GM12874 (cell line): ENCODE measurements around the gene ZNF148.

Source experiments
- TF ChIP-seq, protein P1 (sequence below): IDR thresholded peaks from 2 replicates; pipeline ENCODE4 v1.5.1; 2011; ENCODE audit warnings: low read depth, mild to moderate bottlenecking, control low read depth, low read length, moderate library complexity; ENCODE audit not compliant: insufficient read depth

Gene ZNF148

DNA sequence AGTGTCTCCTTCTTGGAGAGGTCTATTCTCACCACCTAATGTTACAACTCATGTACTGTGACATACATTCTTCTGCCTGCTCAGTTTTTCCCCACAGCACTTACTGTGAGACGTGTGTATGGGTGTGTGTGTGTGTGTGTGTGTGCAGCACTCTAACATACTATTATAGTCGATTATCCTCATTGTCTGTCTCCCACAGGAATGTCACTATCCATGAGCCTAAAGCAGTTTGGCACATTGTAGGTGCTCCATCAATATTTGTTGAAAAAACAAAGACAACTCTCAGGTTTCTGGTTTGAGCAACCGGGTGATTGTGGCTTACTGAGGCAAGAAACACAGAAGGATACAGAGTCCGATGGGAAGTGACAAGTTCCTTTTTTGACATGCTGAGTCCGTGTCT lies 8.6 kb upstream of the ZNF148 start:
- TF ChIP-seq, protein P1, sequence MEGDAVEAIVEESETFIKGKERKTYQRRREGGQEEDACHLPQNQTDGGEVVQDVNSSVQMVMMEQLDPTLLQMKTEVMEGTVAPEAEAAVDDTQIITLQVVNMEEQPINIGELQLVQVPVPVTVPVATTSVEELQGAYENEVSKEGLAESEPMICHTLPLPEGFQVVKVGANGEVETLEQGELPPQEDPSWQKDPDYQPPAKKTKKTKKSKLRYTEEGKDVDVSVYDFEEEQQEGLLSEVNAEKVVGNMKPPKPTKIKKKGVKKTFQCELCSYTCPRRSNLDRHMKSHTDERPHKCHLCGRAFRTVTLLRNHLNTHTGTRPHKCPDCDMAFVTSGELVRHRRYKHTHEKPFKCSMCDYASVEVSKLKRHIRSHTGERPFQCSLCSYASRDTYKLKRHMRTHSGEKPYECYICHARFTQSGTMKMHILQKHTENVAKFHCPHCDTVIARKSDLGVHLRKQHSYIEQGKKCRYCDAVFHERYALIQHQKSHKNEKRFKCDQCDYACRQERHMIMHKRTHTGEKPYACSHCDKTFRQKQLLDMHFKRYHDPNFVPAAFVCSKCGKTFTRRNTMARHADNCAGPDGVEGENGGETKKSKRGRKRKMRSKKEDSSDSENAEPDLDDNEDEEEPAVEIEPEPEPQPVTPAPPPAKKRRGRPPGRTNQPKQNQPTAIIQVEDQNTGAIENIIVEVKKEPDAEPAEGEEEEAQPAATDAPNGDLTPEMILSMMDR, result no peak

DNA sequence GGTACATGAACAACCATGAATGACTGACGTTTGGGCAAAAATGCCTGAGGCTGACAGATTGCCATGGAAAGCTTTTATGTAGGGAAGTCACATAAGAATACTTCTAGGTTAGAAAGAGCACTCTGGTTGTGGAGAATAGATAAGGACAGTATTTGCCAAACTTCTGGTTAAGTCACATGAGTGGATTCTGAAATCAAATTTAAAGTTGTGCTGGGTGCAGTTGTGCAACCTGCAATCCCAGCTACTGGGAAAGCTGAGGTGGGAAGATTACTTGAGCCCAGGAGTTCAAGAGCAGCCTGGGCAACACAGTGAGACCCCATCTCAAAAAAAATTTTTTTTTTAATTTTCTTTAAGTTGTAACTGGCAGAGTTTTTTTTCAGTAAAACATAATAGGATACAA lies 7.2 kb upstream of the ZNF148 start:
- TF ChIP-seq, protein P1, result no peak

DNA sequence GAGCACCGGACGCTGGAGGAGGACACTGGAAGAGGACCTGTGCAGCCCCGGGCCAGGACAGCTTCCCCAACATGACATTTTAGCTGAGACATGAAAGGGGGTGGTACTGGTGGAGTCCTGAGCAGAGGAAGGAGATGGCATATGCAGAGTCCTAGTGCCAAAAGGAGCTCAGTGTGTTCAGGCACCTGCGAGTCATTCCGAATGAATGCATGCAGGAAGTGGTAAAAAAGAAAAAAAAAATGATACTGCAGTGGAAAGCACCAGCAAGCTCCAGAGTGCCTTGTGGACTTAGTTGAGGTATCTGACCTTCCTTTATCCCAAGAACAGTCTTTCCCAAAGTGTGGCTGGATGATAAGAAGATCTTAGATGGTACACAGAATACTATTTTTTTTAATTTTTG lies 6.6 kb upstream of the ZNF148 start:
- TF ChIP-seq, protein P1, result no peak

DNA sequence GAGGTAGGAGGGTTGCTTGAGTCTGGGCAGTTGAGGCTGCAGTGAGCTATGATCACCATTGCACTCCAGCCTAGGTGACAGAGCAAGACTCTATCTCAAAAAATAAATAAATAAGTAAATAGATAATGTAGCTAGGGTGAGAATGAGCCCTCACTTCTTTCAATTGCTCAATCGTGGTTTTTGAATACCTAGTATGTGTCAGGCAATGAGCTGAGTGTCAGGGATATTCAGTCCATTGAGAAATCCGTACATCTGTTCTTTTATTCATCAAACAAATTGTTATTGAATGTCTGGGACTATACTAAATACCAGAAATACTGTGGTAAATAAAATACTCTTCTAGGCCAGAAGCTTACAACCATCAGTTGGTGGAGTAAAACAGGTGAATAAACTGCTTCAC lies 6.2 kb upstream of the ZNF148 start:
- TF ChIP-seq, protein P1, result no peak

DNA sequence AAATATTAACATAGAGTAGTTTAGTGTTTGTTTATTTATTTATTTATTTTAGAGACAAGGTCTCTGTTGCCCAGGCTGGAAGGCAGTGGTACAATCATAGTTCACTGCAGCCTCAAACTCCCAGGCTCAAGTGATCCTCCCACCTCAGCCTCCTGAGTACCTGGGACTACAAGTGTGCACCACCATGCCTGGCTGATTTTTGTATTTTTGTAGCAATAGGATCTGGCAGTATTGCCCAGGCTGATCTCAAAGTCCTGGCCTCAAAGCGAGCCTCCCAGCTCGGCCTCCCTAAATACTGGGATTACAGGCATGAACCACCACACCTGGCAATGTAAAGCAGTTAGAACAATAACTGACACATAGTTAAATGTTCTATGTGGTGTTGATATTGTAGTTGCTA lies 4.4 kb upstream of the ZNF148 start:
- TF ChIP-seq, protein P1, result no peak

DNA sequence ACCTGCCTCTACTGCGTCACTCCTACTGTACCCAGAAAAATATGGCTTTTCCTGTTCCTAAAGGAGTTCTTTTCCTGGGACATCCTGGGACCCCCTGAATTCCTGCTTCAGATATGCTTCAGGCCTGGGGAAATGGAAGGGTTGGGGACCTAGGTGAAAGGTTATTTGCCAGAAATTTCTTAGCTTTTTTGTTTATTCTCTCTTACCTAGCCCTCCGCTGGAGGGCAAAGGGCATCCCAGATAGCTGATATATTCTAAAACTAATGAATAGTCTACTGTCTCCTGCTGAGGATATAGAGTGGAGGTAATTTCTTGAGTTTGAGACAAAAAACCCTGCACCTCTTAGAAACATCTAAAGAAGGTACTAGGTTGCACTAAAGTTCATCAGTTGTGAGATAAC lies 3.6 kb upstream of the ZNF148 start:
- TF ChIP-seq, protein P1, result no peak

DNA sequence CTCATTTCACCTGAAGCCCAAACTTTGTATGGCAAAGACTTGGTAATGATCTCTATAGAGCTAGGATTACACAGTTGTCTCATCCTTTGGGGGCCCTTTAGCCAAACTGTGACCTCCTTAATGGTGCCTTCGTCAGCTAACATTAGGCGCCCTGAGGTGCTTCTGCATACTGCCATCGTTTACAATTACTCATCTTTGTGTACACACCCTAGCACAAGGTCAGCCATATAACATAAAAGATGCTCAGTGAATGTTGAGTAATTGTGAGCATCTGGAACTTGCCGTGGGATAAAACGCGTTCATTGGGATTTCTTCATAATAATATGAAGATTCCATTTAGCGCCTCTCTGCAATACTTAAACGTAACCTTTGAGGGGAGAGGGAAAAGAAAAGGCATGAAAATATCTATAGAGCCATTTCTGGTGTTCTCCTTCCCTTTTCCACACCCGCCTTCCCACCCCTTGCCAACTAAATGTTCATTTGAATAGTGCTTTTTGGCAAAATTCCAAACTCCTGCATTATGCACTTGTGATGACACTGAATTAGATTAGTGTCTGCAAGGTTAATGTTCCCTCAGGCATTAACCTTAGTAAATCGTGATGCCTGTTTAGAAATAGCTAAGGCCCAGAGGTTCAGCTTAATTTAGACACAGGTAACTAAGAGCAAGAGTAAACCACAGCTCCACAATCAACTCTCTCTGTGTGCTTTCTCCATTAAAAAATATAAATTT lies 990 bp upstream of the ZNF148 start:
- TF ChIP-seq, protein P1, result no peak
